HG03066 (cell line): ENCODE results near the gene DIP2C.

Experiments
- ATAC-seq: cut with Tn5 transposase; IDR thresholded peaks from one replicate; pipeline ENCODE4 v1.9.1; 2021; ENCODE audit warnings: low read depth; ENCODE audit not compliant: unreplicated experiment

Gene DIP2C

GRCh38 chr10:562142-562541 lies 127.3 kb downstream of the DIP2C start:
- no peak for ATAC-seq

- ATAC-seq: no peak
Measured at GRCh38 chr10:561721-562120, 127.7 kb downstream of the DIP2C start.

GRCh38 chr10:560314-560992 lies 129.0 kb downstream of the DIP2C start:
- no peak for ATAC-seq

- ATAC-seq: no peak
Measured at GRCh38 chr10:559767-560047, 129.8 kb downstream of the DIP2C start.

GRCh38 chr10:558891-559766 lies 130.3 kb downstream of the DIP2C start:
- ATAC-seq: no peak

- ATAC-seq: no peak
Measured at GRCh38 chr10:558364-558763, 131.1 kb downstream of the DIP2C start.

- ATAC-seq: no peak
Measured at GRCh38 chr10:557792-558328, 131.6 kb downstream of the DIP2C start.

- no peak for ATAC-seq
Measured at GRCh38 chr10:556971-557637, 132.4 kb downstream of the DIP2C start.

GRCh38 chr10:555682-556350 lies 133.7 kb downstream of the DIP2C start:
- no peak for ATAC-seq

GRCh38 chr10:555281-555680 lies 134.2 kb downstream of the DIP2C start:
- ATAC-seq: no peak

- no peak for ATAC-seq
Measured at GRCh38 chr10:554182-554848, 135.2 kb downstream of the DIP2C start.

GRCh38 chr10:553233-553632 lies 136.2 kb downstream of the DIP2C start:
- no peak for ATAC-seq

GRCh38 chr10:552679-553078 lies 136.8 kb downstream of the DIP2C start:
- no peak for ATAC-seq

GRCh38 chr10:551373-552252 lies 137.9 kb downstream of the DIP2C start:
- ATAC-seq: no peak

GRCh38 chr10:550665-551372 lies 138.6 kb downstream of the DIP2C start:
- ATAC-seq: no peak

- no peak for ATAC-seq
Measured at GRCh38 chr10:549391-549790, 140.1 kb downstream of the DIP2C start.

GRCh38 chr10:548238-548901 lies 141.1 kb downstream of the DIP2C start:
- ATAC-seq: no peak

GRCh38 chr10:547591-548081 lies 141.8 kb downstream of the DIP2C start:
- ATAC-seq: no peak
